ENCODE measurements around the gene LRGUK.

LRGUK gene

DNA sequence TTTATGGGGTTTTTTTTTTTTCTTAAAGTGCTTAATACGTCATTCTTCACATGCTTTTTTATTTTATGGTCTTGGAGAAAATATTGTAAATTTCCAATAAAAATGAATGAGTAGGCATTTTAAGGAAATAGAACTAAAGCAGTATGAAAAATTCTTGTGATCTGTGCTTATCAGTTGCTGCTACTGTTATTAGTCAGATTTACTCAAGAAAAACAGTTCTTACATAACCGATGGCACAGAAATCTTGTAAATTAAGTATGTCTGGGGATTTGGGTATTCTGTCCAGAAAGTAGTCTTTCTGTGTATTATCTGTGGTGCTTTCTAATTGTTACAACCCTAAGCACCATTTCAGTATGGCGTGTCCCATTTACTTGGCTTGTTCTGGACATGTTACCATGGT, 64.7 kb downstream of the LRGUK start:
- Histone ChIP-seq H3K4me2 (ENCODE audit: low read length) (no peak overlapping the region), H3K27ac (ENCODE audit: low read depth, low read length, poor library complexity, severe bottlenecking) (no peak overlapping the region), H3K9me2 (ENCODE audit: low read depth, low read length) (no peaks in the 10 kb centered on the region), H3K9me3 (ENCODE audit: low read length) (no peaks in the 10 kb centered on the region), H2AFZ (ENCODE audit: low read length) (0 out of 2 replicates have a peak overlapping the region, but pooled peaks have one; percentile 4), H3K4me1 (ENCODE audit: insufficient read depth, low read length, severe bottlenecking) (peaks cover 24% of the 10 kb centered on the region), H4K20me1 (ENCODE audit: insufficient read depth, low read length) (no peaks in the 10 kb centered on the region), H3K27me3 (ENCODE audit: insufficient read depth, low read length) (no peaks in the 10 kb centered on the region), H3K79me2 (ENCODE audit: insufficient read depth, low read length) (no peaks in the 10 kb centered on the region), H3F3A (ENCODE audit: insufficient read depth, low read length) (no peaks in the 10 kb centered on the region), H3K4me3 (ENCODE audit: low read depth, low read length, poor library complexity, severe bottlenecking) (no peak overlapping the region), H3K9ac (ENCODE audit: low read length) (no peak overlapping the region), H3K36me3 (ENCODE audit: insufficient read depth, low read length) (no peaks in the 10 kb centered on the region)
- TF ChIP-seq, protein P1, sequence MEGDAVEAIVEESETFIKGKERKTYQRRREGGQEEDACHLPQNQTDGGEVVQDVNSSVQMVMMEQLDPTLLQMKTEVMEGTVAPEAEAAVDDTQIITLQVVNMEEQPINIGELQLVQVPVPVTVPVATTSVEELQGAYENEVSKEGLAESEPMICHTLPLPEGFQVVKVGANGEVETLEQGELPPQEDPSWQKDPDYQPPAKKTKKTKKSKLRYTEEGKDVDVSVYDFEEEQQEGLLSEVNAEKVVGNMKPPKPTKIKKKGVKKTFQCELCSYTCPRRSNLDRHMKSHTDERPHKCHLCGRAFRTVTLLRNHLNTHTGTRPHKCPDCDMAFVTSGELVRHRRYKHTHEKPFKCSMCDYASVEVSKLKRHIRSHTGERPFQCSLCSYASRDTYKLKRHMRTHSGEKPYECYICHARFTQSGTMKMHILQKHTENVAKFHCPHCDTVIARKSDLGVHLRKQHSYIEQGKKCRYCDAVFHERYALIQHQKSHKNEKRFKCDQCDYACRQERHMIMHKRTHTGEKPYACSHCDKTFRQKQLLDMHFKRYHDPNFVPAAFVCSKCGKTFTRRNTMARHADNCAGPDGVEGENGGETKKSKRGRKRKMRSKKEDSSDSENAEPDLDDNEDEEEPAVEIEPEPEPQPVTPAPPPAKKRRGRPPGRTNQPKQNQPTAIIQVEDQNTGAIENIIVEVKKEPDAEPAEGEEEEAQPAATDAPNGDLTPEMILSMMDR (IDR thresholded peaks at IDR 0.05; ENCODE audit: low read length): no peak
- no peak for TF ChIP-seq EZH2 (IDR thresholded peaks at IDR 0.05; ENCODE audit: borderline replicate concordance, low read length)

DNA sequence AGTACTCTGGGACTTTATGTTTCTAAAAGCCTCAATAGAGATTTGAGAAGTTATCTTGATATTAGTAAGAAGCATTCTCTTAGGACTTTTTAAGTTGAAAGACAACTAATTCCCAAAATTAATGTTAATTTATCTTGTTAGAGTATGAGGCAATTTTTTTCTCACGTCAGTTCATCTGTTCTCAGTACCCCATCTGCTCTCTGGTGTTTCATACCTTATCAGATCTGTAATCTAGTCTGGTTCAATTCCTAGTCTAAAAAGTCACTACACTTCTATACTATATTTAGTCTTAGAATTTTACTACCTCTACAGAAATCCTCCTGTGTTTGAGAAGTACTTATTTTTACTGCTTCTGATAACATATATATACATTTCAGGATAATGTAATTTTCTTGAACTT, 66.1 kb downstream of the LRGUK start:
- Histone ChIP-seq H3K4me2 (ENCODE audit: low read length) (no peak overlapping the region), H3K4me1 (ENCODE audit: insufficient read depth, low read length, severe bottlenecking) (peaks cover 27% of the 10 kb centered on the region), H3K9me3 (ENCODE audit: low read length) (no peaks in the 10 kb centered on the region), H3K9me2 (ENCODE audit: low read depth, low read length) (no peaks in the 10 kb centered on the region), H4K20me1 (ENCODE audit: insufficient read depth, low read length) (no peaks in the 10 kb centered on the region), H2AFZ (ENCODE audit: low read length) (no peak overlapping the region), H3F3A (ENCODE audit: insufficient read depth, low read length) (no peaks in the 10 kb centered on the region), H3K36me3 (ENCODE audit: insufficient read depth, low read length) (no peaks in the 10 kb centered on the region), H3K9ac (ENCODE audit: low read length) (no peak overlapping the region), H3K27ac (ENCODE audit: low read depth, low read length, poor library complexity, severe bottlenecking) (no peak overlapping the region), H3K79me2 (ENCODE audit: insufficient read depth, low read length) (no peaks in the 10 kb centered on the region), H3K4me3 (ENCODE audit: low read depth, low read length, poor library complexity, severe bottlenecking) (no peak overlapping the region), H3K27me3 (ENCODE audit: insufficient read depth, low read length) (no peaks in the 10 kb centered on the region)
- no peak for TF ChIP-seq EZH2 (IDR thresholded peaks at IDR 0.05; ENCODE audit: borderline replicate concordance, low read length)
- TF ChIP-seq, protein P1 (IDR thresholded peaks at IDR 0.05; ENCODE audit: low read length): no peak

DNA sequence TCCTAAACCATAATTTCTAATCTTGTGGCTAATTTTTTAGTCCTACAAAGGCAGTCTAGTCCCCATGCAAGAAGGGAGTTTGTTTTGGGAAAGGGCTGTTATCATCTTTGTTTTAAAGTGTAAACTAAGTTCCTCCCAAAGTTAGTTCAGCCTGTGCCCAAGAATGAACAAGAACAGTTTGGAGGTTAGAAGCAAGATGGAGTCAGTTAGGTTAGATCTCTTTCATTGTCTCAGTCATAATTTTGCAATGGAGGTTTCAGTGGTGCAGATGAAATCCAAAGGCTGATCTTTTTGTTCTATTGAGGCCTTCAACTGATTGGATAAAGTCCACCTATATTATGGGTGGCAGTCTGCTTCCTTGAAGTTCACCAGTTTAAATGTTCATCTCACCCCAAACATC, 68.1 kb downstream of the LRGUK start:
- no peak overlapping the region for H3K4me2 ChIP-seq (ENCODE audit: low read length)
- no peaks in the 10 kb centered on the region for H3K27me3 ChIP-seq (ENCODE audit: insufficient read depth, low read length)
- no peaks in the 10 kb centered on the region for H3F3A ChIP-seq (ENCODE audit: insufficient read depth, low read length)
- no peak overlapping the region for H2AFZ ChIP-seq (ENCODE audit: low read length)
- no peak overlapping the region for H3K4me3 ChIP-seq (ENCODE audit: low read depth, low read length, poor library complexity, severe bottlenecking)
- TF ChIP-seq, protein P1 (IDR thresholded peaks at IDR 0.05; ENCODE audit: low read length): no peak
- no peak for TF ChIP-seq EZH2 (IDR thresholded peaks at IDR 0.05; ENCODE audit: borderline replicate concordance, low read length)
- peaks cover 16% of the 10 kb centered on the region for H3K4me1 ChIP-seq (ENCODE audit: insufficient read depth, low read length, severe bottlenecking)
- no peaks in the 10 kb centered on the region for H3K9me3 ChIP-seq (ENCODE audit: low read length)
- H4K20me1 ChIP-seq (ENCODE audit: insufficient read depth, low read length): no peaks in the 10 kb centered on the region
- no peaks in the 10 kb centered on the region for H3K9me2 ChIP-seq (ENCODE audit: low read depth, low read length)
- H3K27ac ChIP-seq (ENCODE audit: low read depth, low read length, poor library complexity, severe bottlenecking): no peak overlapping the region
- no peaks in the 10 kb centered on the region for H3K36me3 ChIP-seq (ENCODE audit: insufficient read depth, low read length)
- no peaks in the 10 kb centered on the region for H3K79me2 ChIP-seq (ENCODE audit: insufficient read depth, low read length)
- H3K9ac ChIP-seq (ENCODE audit: low read length): no peak overlapping the region

Measured in OCI-LY1 (cell line).